Neutrophil (primary cell): Measurements from ENCODE around the gene STAB2.

Experiments
- H3K27ac ChIP-seq: fragments of 200-600 bp; sonication (generic); 2 replicates; pipeline ENCODE4 v1.5.1; 2016; ENCODE audit warnings: mild to moderate bottlenecking, moderate library complexity
- H3K27me3 ChIP-seq: fragments of 200-600 bp; sonication (generic); 2 replicates; pipeline ENCODE4 v1.6.0; 2016; ENCODE audit warnings: mild to moderate bottlenecking
- H3K36me3 ChIP-seq: fragments of 200-600 bp; sonication (generic); 2 replicates; pipeline ENCODE4 v1.5.1; 2017
- H3K4me1 ChIP-seq, 2 experiments: fragments of 200-600 bp in 1 of 2; sonication (generic) in 1 of 2; 1 replicate in 1 of 2; 2 replicates in 1 of 2; pipeline versions ENCODE4 v1.5.1 to v1.6.1; 2013 to 2016; ENCODE audit warnings: low read depth in 1 of 2, low read length in 1 of 2, mild to moderate bottlenecking in 1 of 2, moderate library complexity in 1 of 2; ENCODE audit not compliant: control insufficient read depth in 1 of 2, insufficient read depth in 1 of 2
- H3K4me3 ChIP-seq, 2 experiments: fragments of 200-600 bp in 1 of 2; sonication (generic) in 1 of 2; 1 replicate in 1 of 2; 2 replicates in 1 of 2; pipeline ENCODE4 v1.5.1; 2013 to 2016; ENCODE audit warnings: low read depth in 1 of 2, low read length in 1 of 2, mild to moderate bottlenecking in 1 of 2, moderate library complexity in 1 of 2
- H3K9me3 ChIP-seq: fragments of 200-600 bp; sonication (generic); 2 replicates; pipeline ENCODE4 v1.5.1; 2016
- TF ChIP-seq, protein P1 (sequence below): fragments of 200-600 bp; sonication (generic); IDR thresholded peaks from 2 replicates; pipeline ENCODE4 v1.5.1; 2016; ENCODE audit warnings: antibody characterized with exemption

The STAB2 gene

DNA sequence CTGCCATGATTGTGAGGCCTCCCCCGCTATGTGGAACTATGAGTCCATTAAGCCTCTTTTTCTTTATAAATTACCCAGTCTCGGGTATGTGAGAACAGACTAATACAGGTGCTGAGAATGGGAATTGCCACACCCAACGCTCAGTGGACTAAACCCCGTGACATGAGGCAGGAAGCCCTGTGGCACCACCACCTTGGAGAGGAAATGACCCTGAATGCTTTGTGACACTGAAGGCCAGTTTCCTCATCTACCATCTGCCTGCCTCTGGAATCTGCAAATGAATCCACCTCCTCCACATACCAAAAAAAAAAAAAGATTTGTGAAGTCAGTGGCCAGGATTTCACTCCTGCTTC, 212.4 kb downstream of the STAB2 start:
- Histone ChIP-seq H3K27me3 (no peaks in the 10 kb centered on the region), H3K4me1 (peaks cover 59 to 69% of the 10 kb centered on the region in 2 experiments), H3K36me3 (peaks cover 4% of the 10 kb centered on the region), H3K4me3 (peak overlapping the region; percentile 54 to 61), H3K9me3 (no peaks in the 10 kb centered on the region), H3K27ac (peak overlapping the region; percentile 95)
- TF ChIP-seq, protein P1, sequence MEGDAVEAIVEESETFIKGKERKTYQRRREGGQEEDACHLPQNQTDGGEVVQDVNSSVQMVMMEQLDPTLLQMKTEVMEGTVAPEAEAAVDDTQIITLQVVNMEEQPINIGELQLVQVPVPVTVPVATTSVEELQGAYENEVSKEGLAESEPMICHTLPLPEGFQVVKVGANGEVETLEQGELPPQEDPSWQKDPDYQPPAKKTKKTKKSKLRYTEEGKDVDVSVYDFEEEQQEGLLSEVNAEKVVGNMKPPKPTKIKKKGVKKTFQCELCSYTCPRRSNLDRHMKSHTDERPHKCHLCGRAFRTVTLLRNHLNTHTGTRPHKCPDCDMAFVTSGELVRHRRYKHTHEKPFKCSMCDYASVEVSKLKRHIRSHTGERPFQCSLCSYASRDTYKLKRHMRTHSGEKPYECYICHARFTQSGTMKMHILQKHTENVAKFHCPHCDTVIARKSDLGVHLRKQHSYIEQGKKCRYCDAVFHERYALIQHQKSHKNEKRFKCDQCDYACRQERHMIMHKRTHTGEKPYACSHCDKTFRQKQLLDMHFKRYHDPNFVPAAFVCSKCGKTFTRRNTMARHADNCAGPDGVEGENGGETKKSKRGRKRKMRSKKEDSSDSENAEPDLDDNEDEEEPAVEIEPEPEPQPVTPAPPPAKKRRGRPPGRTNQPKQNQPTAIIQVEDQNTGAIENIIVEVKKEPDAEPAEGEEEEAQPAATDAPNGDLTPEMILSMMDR = no peak

DNA sequence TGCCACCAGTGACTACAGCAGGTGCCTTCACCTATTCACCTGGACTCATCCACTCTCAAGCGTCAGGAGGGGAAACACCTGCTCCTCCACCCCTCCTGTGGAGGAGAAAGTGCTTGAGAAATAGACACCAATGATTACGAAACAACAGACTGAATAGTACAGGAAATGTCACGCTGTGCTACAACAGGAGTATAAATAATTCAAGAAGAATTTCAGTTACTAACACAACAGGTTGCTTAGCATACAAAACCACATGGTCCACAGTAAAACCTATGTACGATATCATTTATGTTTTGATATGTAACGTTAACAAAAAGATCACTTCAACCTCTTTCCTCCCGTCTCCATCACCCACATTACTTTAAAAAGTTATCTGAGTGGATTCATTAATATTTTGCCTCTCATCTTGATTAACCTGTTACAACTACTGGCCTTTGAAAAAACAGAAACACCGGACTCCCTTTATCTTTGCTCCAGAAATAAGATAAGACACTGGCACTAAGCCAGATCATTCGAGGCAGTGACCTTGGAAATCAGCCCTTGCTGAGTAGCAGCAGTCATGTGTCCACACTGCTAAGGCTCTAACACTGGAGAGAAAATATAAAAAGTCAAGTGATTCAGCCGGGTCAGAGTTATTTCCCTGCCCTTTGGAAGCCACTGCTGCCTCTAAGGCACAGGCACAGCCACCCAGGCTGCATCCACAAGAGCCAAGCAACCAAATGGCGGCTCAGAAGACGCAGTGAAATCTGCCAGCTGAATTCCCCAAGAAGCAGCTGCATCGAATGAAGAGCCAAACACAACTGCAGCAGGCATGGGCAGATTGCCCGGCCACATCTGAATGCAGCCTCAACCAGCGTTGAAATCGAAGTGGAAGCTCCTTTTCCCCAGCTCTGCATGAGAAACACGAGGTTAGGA, 213.0 kb downstream of the STAB2 start:
- peak overlapping the region; percentile 54 to 61 for H3K4me3 ChIP-seq
- TF ChIP-seq, protein P1 = no peak
- H3K27ac ChIP-seq = peak overlapping the region; percentile 95

DNA sequence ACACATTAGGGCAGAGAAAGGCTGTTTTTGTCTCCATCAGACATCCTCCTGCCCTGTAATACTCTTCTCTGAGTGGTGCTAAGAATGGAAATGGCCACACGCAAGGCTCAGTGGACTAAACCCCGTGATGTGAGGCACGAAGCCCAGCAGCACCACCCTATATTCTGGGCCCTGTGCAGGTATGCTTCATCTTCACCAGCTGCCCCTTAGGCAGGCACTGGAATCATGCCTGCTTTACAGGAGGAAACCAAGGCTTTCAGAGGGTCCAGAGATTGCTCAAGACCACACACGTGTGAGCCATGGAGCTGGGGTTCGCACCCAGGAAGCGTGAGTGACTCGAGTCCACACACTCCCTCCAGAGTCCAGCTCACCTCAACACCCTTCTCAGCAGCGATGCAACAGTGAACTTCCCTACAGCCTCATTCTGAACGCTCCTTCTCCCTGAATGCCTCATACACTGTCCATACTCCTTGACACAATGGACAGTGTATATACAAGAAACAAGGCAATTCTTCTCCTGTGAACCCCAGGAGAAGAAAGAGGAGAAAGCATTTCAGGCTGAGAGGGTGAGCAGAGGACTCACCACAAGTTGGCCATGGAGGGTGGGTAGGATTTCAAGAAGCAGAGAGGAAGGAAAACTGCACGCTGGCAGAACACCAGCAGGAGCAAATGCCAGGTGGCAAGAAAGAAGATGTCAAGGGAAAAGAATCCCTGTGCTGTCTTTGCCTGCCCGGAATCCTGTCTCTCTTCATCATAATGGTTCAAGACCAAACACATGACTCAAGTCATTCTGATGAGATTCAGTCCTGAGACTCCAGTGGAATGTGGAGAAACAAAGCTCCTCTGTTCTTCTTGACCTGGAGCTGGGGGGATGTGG, 214.9 kb downstream of the STAB2 start:
- Histone ChIP-seq H3K36me3 (no peaks in the 10 kb centered on the region), H3K4me1 (peaks cover 84 to 94% of the 10 kb centered on the region in 2 experiments), H3K27ac (peak overlapping the region; percentile 95), H3K4me3 (peak overlapping the region in 1 of 2 experiments; percentile 24), H3K27me3 (no peaks in the 10 kb centered on the region), H3K9me3 (no peaks in the 10 kb centered on the region)
- TF ChIP-seq, protein P1 = no peak

More for the DNA sequence above, 213.0 kb downstream of the STAB2 start:
- Histone ChIP-seq H3K27me3 (no peaks in the 10 kb centered on the region), H3K36me3 (peaks cover 4% of the 10 kb centered on the region), H3K9me3 (no peaks in the 10 kb centered on the region), H3K4me1 (peaks cover 65 to 75% of the 10 kb centered on the region in 2 experiments)

DNA sequence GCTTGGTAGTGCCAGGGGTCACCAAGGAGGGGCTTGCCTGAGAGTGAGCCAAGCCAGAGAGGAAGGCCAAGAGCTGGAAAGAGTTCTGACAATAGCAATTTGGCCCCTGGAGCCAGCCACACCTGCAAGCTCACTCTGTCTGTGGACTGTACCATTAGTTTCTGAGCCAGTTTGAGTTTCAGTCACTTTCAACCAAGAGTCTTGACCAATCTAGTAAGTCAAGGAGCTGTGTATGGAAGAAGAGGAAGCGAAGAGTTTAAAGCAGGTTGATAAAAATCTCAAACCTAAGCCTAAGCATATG, 215.5 kb downstream of the STAB2 start:
- Histone ChIP-seq H3K4me3 (no peak overlapping the region), H3K4me1 (peaks cover 89 to 97% of the 10 kb centered on the region in 2 experiments)

DNA sequence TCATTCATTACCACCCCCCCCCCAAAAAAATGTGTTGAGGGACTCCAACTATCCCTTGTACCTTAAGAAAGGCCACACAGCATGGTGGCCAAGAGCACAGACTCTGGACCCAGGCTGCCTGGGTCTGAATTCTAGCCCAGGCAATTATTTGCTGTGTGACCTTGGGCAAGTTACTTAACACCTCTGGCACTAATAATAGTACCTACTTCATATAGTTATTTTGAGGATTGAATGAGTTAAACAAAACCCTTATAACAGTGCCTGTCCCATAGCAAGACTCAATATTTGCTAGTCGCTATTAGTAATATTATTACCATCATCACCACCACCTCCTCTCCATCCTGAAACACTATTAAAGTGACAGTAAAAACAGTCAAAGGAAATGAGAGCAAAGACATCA, 216.8 kb downstream of the STAB2 start:
- H3K4me1 ChIP-seq = peaks cover 84 to 91% of the 10 kb centered on the region in 2 experiments
- TF ChIP-seq, protein P1 = no peak
- H3K36me3 ChIP-seq = no peaks in the 10 kb centered on the region
- H3K27ac ChIP-seq = peak overlapping the region; percentile 92
- no peaks in the 10 kb centered on the region for H3K9me3 ChIP-seq
- H3K27me3 ChIP-seq = no peaks in the 10 kb centered on the region
- no peak overlapping the region for H3K4me3 ChIP-seq

More for the DNA sequence above, 215.5 kb downstream of the STAB2 start:
- H3K36me3 ChIP-seq = no peaks in the 10 kb centered on the region
- H3K9me3 ChIP-seq = no peaks in the 10 kb centered on the region
- H3K27ac ChIP-seq = peak overlapping the region; percentile 95
- TF ChIP-seq, protein P1 = no peak
- no peaks in the 10 kb centered on the region for H3K27me3 ChIP-seq
